C4-2B (cell line): ENCODE measurements around the gene NOS1.

Experiments used
- CTCF ChIP-seq: fragments of 450-650 bp; conservative IDR thresholded peaks from 2 replicates; pipeline ENCODE4 v1.5.1; 2017; ENCODE audit warnings: mild to moderate bottlenecking
- ZFX ChIP-seq: fragments of 450-650 bp; IDR thresholded peaks from 2 replicates; pipeline ENCODE4 v1.6.1; 2017

- no peak for TF ChIP-seq CTCF
- TF ChIP-seq ZFX, result no peak
These were observed 1.7 kb upstream of the NOS1 start for GRCh38 chr12:117363056-117363662.
